DMS114 treated with DMSO at 0.1 percent for 48 hours (cell line): Measurements from ENCODE around the gene CFAP46.
"Not testable (repeated sequence)": the region's sequence is repeated elsewhere in the genome, so short reads cannot be mapped to it uniquely, and the experiment has no call there.

Experiments
- DNase-seq: peaks from one replicate; lab custom pipeline; 2025; ENCODE audit not compliant: unreplicated experiment; lab: John Stamatoyannopoulos, UW

Gene CFAP46

GRCh38 chr10:132929480-132929879 is 12.9 kb downstream of the CFAP46 start:
- no peak for DNase-seq

DNA sequence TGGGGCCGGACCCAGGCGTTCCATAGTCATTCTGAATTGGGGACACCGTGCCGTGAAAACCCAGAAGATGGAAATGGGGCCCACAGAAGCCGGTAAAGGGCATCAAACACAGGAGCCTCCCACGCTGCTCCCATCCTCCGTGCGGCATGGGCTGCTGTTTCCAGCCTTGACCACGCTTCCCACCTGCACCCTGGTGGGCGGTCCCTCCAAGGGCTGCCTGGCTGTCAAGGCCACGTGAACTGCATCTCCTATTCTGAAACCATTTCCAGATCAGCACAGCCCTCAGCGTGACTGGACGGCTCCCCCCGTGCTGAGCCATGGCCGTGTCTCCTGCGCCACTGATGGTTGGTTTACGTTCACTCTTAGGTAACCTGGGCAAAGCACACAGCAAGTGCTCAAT is 14.1 kb downstream of the CFAP46 start:
- DNase-seq = no peak

GRCh38 chr10:132927824-132928223 is 14.5 kb downstream of the CFAP46 start:
- no peak for DNase-seq

- no peak for DNase-seq
Measured at GRCh38 chr10:132926777-132927650, 15.4 kb downstream of the CFAP46 start.

GRCh38 chr10:132926070-132926469 is 16.3 kb downstream of the CFAP46 start:
- DNase-seq = no peak

DNA sequence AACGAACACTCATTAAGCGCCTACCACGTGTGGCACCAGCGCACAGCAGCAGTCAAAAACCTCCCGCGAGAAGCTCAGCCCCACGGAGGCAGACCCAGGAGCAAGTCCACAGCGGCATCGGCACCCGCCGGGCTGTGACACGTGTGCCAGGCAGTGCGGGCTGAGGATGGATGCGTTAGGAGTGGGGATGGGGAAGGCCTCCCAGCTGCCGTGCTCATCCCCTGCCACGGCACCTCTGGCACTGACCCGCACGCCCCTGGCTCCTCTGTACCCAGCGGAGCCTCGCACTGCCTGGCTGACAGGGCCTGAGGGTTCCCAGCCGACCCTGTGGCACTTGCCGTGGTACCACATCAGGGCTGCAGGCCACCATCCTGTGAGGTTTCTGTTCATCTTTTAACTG is 16.8 kb downstream of the CFAP46 start:
- DNase-seq = no peak

- no peak for DNase-seq
Measured at GRCh38 chr10:132925071-132925561, 17.3 kb downstream of the CFAP46 start.

DNA sequence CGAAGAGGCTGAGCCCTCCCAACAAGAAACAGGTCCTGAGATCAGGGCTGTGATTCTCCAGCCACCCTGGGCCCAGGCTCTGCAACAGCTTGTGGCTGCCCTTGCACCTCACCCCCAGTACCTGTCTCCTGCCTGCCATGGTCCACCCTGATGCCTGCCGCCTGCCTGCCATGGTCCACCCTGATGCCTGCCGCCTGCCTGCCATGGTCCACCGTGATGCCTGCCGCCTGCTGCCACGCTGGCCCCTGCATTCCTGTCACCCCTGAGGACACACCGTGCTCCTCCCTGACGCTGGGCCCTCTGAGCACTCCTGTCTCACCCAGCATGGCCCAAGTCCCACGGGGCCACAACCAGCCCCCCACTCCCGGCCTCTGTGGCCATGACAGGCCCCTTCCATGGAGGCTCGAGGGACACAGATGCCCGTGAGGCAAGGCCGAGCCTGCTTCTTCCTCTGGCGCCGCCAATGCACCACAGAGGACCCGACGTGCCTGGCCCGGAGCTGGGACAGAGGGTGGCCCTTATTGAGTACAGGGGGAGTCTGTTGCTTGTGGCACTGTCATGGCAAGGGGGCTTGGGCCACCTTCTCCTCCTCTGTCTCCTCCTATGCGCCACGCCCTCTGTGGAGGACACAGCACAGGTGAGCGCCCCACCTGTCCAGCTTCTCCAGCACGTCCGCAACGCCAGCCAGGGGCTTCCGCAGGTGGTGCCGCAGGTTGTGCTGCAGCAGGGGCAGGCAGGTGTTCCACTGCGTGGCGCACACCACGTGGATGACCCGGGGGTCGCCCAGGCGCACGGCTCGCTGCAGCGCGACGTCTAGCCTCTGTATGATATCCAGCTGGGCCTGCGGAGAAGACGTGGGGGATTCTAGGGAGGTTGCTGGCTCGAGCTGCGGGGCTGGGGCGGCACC is 18.1 kb downstream of the CFAP46 start:
- DNase-seq = no peak

DNA sequence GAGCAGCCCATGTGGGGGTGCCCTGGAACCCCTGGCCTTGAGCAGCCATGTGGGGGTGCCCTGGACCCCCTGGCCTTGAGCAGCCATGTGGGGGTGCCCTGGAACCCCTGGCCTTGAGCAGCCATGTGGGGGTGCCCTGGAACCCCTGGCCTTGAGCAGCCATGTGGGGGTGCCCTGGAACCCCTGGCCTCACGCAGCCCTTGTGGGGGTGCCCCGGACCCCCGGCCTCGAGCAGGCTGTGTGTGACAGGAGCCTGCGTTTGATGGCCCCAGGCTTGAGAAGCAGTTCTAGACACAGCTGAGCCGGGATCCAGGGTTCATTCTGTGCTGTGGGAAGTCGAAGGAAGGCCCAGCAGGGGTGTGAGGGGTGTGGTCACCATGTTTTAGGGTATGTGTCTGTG is 19.0 kb downstream of the CFAP46 start:
- DNase-seq = not testable (repeated sequence)

- DNase-seq = no peak
Measured at GRCh38 chr10:132922872-132923271, 19.5 kb downstream of the CFAP46 start.

- no peak for DNase-seq
Measured at GRCh38 chr10:132921818-132922807, 20.3 kb downstream of the CFAP46 start.

- DNase-seq = no peak
Measured at GRCh38 chr10:132921086-132921485, 21.3 kb downstream of the CFAP46 start.

DNA sequence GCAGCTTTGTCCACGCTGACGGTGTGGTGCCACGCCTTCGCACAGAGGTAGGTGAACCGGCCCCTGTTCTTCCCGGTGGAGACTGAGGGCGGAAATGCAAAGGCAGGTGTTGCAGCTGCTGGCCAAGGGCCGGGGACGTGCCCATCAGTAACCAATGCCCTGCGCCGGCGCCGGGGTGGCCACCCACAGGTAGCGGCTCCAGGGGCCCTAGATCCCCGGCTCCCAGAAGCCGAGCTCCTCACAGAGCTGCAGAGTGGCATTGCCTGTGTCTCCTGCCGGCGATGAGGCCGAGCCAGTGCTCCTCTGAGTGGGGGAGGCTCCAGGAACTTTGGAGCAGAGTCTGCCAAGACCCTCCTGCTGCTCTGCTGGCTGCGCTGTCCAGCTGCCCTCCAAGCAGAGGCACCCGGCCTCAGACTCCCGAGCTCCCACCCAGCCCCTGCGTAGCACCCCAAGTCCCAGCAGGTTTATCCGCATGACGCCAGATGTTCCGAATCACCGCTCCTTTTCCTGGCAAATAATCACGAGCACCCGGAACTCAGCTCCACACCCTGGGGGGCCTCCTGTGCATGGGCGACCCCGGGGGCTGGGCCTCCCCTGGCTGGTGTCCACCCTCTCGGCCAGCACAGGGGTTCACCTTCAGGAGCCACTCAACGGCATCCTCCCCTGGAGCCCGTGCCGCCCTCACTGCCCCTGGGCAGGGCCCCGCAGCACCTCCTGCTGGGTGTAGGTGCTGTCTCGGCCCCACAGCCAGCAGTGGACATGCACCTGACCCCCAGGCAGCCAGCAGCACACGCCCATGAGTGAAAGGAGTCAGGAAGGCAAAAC is 22.1 kb downstream of the CFAP46 start:
- no peak for DNase-seq

DNA sequence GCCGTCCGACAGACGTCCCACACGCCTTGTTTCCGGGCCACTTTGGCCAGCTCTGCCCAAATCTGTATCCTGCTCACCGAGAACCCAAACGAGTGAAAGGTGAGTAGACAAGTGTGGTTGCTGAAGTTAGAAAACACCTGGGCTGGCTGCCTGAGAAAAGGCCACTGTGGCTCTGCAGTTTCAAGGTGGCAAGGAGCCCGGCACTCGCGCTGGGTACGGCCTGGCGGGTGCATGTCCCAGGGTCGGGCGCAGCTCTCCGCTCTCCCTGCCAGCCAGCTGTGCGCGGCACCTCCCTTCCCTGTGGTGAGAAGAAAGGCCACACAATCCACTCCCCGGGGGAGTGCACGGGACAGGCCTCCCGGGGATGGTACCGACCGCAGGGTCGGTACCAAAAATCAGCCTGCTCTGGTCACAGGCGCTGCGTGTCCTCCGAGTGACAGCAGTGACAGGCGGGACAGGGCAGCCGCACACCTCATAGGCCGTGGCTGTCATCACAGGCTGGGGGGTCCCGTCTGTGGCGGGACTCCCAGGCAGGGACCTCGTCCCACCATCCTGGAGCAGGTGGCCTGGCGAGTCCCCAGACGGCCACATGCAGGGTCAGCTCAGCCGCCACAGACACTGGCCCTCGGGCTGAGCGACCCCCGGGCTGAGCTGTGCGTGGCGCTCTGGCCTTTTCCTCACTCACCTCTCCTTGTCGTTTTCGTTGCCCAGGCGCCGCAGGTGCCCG is 22.8 kb downstream of the CFAP46 start:
- DNase-seq = no peak

DNA sequence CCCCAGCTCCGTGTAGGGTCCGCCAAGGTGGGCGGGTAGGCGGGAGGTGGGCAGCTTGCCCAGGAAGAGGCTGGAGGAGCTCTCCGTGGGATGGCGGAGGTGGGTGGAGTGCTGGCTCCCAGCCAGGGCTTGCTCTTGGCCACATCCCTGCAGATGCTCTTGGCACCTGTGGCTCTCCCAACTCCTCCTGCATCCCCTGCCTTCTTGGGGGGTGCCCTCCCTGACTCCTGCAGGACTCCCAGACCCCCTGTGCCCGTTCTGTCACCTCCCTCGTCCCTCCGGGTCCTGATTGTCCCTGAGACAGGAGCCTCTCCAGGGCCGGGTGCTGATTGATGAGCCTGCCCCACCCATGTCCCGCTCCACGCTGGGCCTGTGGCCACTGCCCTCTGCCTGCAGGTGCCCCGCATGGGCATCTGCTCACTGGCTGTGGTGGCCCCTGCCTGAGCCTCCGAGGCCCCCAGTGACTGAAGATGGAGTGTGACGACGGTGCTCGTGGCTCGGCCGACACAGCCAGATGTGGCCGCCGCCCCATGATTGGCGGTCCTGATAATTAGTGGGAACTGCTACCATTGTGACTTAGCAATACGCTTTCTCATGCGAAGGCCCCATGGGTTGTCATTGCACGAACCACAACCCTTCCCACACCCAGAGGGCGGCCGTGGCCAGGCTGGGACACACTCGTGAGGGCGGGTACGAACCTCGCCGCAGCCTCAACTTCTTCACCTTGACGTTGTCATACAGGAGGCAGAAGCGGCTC is 23.6 kb downstream of the CFAP46 start:
- no peak for DNase-seq

- no peak for DNase-seq
Measured at GRCh38 chr10:132918264-132918616, 24.1 kb downstream of the CFAP46 start.

GRCh38 chr10:132916956-132917666 is 25.3 kb downstream of the CFAP46 start:
- DNase-seq = no peak

DNA sequence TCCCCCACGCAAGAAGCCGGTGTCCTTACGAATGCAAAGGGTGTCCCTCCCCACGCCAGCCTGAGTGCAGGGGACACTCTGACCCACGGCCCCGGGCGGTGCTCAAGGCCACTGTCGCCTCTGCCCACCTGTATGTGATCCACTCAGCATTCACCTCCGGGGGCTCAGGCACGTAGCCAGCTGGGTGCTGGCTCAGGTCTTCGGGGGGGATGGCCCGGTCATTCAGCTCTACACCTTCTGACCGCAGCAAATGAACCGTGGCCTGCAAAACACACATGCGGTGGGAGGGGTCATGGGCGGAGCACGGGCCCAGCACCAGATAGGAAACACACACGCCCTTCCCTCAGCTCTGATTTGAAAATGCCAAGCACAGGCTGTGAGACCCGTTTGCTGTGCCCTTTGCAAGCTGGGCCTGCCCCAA is 25.9 kb downstream of the CFAP46 start:
- DNase-seq = no peak
